Skin of body (tissue), 2 donors: ENCODE measurements around the gene MOB3B. TPM values are rescaled to one million over a fixed set of nuclear protein-coding genes. Genes with fewer than 3 reads are reported as not detected.

Source experiments
- DNase-seq: peaks from one replicate; lab custom pipeline; 2025; lab: John Stamatoyannopoulos, UW
- total RNA-seq: library from RNA; depleted of rRNA; stranded (reverse); fragments of >200 nt; gene quantifications from one replicate; pipeline ENCODE4 v1.2.3, GENCODE V29; 2014

MOB3B gene
- total RNA-seq, 1 donor from 2014 or later, result 4.5 TPM

DNA sequence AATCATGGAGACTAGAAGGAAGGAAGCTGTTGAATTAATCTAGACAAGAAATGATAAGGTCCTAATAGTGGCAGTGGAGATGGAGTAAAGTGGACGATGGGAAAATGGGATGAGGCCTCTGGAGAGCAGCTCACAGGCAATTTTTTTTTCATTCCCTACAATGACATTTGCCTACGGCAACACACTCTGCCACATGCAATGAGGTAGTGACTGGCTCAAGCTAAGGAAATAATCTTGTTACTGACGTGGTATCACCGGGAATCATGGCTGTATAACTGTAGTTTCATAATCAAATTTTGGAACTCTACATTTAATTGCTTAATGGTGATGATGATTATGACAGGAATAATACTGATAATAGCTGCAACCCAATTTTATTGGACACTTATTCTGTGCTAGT is 12.1 kb upstream of the MOB3B start:
- DNase-seq, result no peak

DNA sequence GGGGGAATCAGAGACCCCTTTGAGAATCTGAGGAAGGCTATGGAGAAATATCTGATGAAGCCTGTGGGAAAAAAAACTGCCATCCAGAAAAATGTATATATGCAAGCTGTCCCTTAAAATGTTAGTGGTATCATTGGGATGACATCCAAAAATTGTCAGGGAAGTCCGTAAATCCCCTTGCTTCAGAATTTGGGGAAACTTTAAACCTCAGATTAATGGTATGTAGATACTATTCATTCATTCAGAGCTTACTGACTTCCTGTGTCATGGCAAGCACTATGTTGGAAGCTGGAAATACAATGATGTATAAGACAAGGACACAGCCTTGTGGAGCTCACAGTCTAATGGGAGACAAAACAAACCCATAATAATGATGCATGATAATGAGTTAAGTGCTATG is 10.9 kb upstream of the MOB3B start:
- no peak for DNase-seq

DNA sequence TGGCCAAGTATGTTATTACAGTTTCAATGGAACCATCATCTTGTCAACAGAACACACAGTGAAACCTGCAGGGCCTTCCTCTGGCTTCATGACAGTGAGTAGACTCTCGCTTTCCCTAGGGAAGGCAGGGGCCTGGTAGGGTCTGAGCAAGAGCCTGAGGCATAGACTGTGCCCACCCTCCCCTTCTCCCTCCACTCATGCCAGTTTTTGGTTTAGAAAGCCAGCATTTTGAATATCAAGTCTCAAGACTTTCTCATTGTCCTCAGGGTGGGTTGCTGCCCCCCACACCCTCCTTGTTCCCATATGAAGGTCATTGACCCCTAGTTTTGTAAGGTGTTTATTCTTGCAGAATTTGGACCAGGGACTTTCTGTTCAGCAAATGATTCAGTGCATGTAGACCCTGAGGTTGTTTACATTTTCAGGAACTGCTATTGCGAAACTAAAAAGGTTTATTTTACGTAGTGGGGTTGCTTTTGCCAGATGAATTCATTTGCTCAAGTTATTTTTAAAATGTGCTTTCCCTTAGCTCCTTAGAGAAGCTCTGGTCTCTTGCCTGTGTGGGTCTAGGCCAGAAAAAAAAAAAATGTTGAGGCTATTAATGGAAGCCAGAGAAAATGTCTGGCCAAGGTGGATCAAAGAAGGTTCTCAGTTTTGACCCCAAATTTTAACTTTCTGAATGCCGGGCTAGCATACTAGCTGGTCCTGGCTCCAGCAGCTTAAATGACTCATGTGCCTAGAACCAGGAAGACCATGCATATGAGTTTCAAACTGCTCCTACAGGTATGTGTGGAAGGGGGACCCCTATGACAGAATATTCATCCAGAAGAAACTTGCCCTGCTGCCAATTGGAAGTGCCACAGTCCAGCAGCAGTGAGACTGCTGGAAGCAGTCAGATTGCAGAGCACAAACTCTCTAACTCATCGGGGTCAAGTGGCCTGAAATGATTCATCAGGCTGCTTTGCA is 10.1 kb upstream of the MOB3B start:
- DNase-seq, result peak; percentile 37

DNA sequence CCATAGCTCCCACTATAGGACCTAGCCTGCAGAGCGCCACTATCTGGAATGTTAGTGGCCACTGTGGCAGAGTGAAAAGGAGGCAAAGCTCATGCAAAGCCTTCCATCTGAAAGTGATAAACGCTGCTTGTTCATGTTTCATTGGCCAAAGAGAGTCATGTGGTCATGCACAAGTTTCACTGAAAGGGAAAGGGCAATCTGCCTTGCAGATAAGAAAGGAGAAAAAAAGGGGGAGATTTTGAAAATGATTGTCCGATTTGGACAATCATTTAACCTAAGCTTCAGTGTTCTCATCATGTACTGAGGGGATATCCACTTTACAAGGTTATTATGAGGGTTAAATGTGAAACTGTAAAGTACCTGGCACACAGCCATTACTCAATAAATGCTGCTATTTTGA is 9.0 kb upstream of the MOB3B start:
- no peak for DNase-seq

DNA sequence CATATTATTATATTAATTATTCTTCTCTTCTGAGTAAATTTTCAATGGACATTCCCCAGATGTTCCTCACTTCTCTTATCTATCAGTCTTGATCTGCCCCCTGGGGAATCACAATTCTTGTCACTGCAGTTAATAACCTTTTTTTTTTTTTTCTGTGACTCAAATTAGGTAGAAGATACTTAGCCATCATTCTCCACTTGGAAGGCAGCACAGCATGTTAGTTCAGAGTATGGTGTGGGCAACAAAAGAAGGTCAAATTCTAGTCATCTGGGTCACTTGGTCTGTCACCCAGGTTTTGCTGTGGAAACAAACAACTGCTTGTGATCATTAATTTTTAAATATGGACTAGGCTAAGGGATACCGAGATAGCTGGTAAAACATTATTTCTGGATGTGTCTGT is 8.1 kb upstream of the MOB3B start:
- DNase-seq, result no peak

DNA sequence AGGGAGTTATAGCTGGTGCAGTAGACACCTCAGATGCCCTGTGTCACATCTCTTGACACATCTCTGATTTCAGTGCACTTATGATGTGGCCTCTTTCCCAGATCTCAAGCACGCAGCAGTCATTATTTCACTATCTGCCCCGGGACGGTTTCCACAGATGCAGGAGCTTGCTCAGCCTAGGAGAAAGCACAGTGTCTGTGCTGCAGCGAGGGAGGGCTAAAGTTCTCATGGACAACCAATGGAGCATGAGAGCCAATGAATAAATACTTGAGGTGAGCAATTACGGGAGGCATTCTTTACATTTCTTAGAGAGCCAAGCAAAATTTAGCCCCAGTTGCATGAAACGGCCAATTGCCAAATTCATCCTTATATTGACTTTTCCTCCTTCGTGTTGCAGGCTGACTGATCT is 7.4 kb upstream of the MOB3B start:
- no peak for DNase-seq

DNA sequence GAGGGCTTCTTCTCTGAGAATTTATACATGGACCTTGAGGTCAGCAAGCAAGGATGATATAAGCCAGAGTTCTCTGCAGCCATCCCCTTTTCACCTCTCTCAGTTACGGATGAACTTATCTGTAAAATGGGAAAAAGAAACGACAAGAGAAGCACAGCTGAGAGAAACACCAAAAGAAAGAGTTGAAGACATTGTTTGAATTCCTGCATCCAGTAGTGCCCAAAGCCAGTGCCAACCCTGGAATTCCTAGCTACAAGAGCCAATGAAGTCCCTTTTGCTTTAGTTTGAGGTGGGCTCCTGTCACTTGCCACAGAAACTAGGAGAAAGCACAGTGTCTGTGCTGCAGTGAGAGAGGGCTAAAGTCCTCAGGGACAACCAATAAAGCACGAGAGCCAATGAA is 6.6 kb upstream of the MOB3B start:
- no peak for DNase-seq

DNA sequence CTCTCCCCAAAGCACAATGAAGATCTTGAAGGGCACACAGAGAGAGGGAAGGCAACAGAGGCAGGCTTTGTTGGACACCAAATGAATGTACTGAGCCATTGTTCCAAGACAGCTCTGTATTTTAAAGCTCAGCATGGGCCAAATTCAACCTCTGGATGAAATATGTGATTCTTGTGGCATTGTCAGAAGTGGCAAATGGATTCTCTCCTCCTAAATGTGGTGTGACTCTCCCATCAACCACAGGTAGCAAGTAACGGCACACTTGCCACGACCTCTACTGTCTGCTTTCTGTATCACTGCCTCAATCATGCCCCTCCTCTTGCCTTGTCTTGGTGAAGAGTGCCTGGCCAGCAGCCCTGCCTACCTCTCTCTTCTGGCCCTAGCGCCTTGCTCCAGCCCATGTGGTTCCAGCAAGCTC is 6.1 kb upstream of the MOB3B start:
- DNase-seq, result no peak

DNA sequence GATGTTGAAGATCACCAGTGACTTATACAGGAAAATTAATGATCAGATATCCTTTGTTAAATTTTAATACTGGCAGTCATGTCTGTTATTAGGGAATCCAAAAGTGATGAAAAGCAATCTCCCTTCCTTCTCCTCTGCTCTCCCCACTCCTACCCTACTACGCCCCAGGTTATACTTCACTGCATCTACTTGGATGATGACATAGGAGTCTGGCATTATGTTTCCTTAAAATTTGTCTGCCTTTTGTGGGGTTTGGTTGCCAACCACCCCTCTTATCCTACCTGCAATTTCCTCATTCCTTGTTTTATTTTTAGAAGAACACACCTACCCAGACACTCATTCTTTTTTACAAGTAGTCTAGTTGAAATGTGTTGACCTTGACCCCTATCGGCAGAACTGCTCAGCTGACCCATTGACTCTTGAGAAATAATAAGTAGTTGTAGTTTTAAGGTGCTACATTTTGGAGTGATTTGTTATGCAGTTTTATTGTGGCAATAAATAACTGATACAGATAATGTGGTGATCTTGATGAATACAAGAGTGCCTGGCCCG is 5.1 kb upstream of the MOB3B start:
- no peak for DNase-seq

DNA sequence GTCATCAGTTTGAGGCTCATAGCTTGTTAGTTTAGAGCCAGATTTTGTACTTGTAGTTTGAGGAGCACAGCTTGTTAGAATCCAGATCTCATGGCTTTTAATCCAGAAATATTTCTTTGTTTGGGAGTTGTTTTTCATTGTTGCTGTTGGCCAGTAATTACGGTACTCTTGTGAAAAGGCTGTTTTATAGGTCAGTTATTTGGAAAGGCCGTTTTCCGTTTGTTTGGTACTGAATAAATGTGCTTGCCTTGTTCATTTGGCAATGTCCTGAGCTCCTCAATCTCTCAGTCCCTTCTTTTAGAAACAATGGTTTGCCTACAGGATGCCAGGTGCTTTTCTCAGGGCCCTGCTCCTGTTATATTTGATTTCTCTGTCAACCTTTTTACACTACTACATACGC is 4.5 kb upstream of the MOB3B start:
- no peak for DNase-seq

DNA sequence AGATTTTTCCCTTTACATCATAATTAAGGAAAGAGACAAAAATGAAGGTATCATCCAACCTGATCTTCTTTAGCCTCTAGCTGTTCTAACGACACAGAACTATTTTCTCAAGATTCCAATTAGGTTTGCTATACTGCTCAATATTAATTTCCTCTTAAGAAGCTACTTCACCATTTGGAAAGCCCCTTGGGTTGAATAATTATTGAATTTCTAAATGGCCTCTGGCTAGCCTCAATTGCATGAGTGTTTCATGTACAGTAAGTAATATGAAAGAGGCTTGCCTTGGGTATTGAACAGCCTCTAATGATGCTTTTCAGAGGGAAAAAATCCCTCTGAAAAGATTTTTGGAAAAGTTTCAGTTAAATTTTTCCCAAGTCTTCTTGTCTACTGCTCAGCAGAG is 3.7 kb upstream of the MOB3B start:
- DNase-seq, result no peak

DNA sequence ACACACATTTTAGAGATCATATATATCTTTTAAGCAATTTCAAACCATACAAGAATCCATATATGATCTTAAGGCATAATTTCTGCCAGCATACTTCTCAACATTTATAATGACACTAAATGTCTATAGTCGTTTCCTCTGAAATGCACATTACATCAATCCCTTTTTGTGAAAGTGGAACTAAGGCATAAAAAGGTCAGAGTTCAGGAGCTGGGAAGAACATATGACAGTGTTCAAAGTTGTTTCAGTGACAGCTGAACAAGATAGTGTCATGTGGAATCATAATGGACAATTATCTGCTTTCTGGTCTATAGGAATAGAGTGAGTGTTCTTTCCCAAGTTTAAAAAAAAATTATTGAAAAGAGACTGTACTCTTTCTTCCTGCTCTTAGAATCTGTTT is 2.4 kb upstream of the MOB3B start:
- DNase-seq, result no peak

DNA sequence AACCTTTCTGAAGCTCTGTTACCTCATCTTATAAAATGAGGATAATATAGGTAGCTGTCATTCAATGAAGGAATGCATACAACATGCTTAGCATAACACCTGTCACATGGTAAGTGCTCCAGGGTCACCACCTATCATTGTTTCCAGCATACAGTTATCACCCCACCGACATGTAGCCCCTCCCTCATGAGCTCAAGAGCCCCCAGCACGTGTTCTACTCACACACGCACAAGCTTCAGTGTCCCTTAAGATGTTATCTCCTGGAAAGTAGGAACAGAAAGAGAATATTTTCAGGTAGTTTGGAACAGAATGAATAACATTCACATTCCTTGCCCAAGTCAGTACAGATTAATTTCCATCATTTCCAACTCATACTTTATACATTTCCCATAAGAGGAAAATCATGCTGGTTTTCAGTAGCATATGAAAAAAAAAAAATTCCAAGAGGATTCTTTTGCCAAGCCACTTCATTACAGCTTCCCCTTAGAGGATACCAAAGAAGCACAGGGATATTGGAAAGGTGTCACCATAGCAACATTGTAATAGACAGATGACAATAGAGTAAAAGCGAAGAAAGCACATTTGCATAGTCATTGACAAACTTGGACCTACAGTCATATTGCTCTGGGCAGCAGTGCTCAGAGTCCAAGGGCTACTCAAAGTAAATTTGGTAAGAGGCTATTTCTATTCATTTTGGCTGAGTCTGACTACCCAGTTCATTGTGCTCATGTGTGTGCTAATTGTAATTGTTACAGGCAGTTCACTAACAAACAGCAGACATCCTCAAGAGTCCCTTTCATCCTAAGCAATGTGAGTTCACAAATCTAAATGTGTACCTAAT is 1.5 kb upstream of the MOB3B start:
- DNase-seq, result no peak

DNA sequence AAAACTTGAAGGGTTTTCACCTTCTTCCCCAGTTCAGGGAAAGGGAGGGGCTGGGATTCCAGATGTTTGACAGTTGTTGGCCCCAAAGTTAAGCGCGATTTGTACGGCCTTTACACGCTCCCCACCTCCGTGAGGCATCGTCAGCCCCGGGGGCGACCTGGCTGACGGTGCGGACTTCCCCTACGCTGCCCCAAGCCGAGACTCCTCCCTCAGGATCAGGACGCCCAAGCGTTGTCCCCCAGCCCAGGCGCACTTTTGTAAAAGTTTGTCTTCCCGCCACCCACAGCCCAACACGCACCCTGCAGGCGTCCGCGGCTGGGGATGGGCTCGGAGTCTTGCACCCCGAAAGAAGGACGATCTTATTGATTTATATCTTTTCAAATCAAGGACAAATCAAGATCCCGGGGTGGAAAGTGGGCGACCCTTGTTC is 713 bp downstream of the MOB3B start:
- DNase-seq, result peak; percentile 32

DNA sequence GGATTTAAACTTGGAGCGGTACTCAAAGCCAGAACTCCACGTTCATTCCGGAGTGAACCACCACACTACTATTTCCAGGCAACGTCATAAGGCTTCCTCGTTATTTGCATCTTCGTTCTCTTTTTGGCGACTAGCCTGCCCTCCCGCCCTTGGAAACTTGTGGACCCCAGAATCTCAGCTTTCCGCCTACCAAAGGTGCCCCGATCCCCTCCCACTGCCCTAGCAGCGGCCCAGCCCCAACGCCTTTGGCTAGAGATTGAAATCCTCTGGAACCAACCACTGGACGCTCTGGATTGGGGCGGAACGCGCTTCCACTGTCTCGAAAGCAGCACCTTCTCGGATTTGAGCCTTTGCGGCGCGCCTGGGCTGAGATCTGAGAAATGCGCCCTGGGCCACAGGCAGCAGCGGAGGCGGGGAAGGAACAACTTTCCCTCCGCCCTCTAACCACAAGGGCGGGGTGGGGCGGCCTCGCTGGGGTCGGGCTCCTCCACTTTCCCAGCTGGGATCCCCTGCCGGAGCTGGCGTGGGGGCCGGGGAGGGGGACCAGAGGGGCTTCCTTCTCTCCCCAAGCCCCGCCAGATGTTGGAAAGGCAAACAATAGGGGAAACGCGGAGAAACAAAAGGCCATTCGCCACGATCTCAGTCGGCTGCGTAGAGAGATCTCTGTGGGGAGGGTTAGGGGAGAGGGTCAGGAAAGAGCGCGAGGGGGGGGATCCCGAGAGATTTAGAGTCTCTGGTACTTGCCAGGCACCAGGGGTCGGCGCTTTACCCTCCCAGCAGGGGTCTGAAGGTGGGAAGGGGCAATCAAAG is 1.3 kb downstream of the MOB3B start:
- peak; percentile 77 for DNase-seq

DNA sequence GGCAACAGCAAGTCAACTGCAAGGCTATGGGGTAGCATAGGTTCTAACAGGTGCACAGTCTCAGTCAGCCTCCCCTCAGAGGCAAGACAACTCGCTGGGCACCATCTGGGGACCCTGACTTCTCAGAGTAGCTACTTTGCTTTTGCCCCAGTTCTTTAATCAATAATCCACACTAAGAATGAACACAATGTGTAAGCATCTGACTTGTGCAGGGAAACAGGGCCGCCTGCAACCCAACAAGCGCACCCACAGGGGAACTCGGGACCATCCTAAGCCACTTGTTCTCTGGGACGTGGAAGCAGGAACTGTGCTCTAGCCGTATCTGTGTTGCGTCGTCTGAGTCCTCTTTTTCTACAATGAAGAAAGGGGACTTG is 1.9 kb downstream of the MOB3B start:
- no peak for DNase-seq

DNA sequence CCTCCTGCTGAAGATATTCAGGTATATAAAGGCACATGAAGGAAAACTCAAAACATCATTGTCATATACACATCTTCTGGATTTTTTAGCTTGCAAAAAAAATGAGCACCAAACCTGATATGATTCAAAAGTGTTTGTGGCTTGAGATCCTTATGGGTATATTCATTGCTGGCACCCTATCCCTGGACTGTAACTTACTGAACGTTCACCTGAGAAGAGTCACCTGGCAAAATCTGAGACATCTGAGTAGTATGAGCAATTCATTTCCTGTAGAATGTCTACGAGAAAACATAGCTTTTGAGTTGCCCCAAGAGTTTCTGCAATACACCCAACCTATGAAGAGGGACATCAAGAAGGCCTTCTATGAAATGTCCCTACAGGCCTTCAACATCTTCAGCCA is 5.4 kb downstream of the MOB3B start, which contains the start of gene IFNK:
IFNK (plus strand) TSS at position 55 of the 400 bp plus-strand sequence; CDS start at position 102, 47 bp downstream.
- no peak for DNase-seq

DNA sequence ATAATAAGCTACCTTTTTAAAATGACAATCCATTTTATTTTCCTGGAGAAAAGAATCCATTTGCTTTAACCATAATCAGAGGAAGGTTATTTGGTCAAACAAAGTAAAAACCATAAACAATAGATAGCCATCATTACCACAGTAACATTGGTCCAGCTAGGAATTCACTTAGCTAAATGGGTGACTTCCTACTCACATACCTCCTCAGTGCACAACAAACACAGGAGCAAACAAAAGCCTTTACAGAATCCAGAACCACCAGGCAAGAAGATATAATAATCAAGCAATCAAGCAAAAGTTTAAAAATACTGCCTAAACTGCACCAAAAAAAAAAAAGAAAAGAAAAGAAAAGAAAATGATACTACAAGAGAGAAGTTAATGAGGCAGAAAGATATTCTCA is 6.5 kb downstream of the MOB3B start:
- no peak for DNase-seq

DNA sequence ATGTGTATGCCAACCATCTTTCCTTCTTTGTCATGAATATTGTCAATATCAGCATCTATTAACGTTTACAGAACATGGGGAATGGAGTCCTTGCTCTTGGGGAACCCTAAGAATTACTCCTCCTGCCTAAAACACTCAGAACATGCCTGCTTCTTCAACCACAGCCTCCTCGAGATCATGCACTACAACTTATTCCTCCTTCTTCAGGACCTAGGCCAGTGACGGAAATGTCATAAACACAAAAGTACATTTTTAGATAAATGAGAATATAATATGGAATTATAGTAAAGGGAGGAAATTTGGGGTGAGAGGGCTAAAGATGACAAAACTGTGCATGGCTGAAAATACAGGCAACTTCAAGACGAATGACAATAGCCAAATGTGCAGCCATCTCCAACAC is 8.6 kb downstream of the MOB3B start:
- no peak for DNase-seq

DNA sequence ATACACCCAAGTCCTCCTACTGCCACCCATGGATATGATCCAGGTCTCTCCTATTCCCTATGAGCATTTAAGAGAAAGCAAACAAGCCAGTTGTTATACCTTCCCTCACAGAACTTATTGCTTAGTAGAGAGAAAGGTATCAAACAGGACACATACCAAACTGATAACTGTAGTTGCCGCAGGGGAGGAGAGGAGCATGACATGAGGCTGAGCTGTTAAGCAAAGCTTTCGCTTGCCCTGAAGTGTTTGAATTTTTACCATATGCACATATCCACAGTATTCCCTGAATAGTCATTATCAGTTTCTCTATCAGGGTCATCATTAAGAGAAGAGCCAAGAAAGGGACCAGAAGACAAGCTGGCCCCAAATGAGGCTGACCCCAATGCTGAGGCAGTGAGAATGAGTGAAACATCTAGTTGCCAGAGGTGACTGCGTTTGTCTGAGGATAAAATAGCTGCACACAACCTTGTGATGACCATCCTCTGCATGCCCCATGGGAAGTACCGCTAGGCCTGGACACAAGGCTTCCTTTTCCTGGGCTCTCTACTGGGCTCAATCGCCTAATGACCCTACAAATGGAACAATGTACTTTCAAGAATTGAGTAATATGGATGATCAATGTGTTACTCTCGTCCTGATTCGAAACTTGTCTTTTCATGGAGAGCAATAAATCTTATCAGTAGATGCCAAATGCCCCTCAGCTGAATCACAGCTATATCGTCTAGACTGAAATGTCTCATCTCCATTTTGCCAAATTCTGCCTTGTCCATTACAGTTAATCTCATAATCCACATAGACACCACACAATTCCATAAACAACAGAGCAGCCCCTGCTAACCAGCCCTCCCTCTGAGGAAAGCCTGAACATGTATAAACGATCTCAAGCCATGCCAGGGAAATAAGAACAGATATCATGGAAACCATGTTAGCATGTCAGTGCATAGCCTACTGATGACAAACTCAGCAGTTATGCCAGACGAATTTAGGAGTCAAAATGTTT is 9.8 kb downstream of the MOB3B start:
- no peak for DNase-seq
